Measurements from ENCODE around the gene DGKI.

- no peak for TF ChIP-seq TP53 (CRISPR knock-in tag; IDR thresholded peaks at IDR 0.05)
- TF ChIP-seq, protein P1, sequence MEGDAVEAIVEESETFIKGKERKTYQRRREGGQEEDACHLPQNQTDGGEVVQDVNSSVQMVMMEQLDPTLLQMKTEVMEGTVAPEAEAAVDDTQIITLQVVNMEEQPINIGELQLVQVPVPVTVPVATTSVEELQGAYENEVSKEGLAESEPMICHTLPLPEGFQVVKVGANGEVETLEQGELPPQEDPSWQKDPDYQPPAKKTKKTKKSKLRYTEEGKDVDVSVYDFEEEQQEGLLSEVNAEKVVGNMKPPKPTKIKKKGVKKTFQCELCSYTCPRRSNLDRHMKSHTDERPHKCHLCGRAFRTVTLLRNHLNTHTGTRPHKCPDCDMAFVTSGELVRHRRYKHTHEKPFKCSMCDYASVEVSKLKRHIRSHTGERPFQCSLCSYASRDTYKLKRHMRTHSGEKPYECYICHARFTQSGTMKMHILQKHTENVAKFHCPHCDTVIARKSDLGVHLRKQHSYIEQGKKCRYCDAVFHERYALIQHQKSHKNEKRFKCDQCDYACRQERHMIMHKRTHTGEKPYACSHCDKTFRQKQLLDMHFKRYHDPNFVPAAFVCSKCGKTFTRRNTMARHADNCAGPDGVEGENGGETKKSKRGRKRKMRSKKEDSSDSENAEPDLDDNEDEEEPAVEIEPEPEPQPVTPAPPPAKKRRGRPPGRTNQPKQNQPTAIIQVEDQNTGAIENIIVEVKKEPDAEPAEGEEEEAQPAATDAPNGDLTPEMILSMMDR (IDR thresholded peaks at IDR 0.05): no peak
- no peak for TF ChIP-seq OVOL2 (CRISPR knock-in tag; IDR thresholded peaks at IDR 0.05; ENCODE audit: borderline replicate concordance)
- no peak for TF ChIP-seq FOXP4 (CRISPR knock-in tag; IDR thresholded peaks at IDR 0.05)
- no peak for TF ChIP-seq MLX (CRISPR knock-in tag; IDR thresholded peaks at IDR 0.05)
These were observed 33.2 kb downstream of the DGKI start for GRCh38 chr7:137813541-137813940.
